ENCODE results near the gene DGKG. TPM values are rescaled to one million over a fixed set of nuclear protein-coding genes. Genes with fewer than 3 reads are reported as not detected.

DGKG gene
- total RNA-seq, 4 donors from 2014 or later: 1.2 to 13.7 (median 2.1) TPM

- intact Hi-C loops (cut with DNase I): no loop called here
- no peak for DNase-seq
- WGBS, 2 donors: 73 to 79% methylated on average over 5 to 8 of the region's 8 CpGs
- no peaks in the 10 kb centered on the region for H3K36me3 ChIP-seq
- H3K9me3 ChIP-seq: no peaks in the 10 kb centered on the region
- H3K4me3 ChIP-seq: no peak overlapping the region
- no peak overlapping the region for H3K27ac ChIP-seq
- H3K4me1 ChIP-seq: no peaks in the 10 kb centered on the region
- no peaks in the 10 kb centered on the region for H3K27me3 ChIP-seq
- TF ChIP-seq CTCF (IDR thresholded peaks at IDR 0.05): no peak
- no peak for TF ChIP-seq POLR2A (IDR thresholded peaks at IDR 0.05)
These were observed 233.9 kb downstream of the DGKG start for GRCh38 chr3:186128158-186128557.

- intact Hi-C loops (cut with DNase I): no loop called here
- Histone ChIP-seq H3K9me3 (no peaks in the 10 kb centered on the region), H3K4me3 (no peak overlapping the region), H3K27ac (no peak overlapping the region), H3K36me3 (no peaks in the 10 kb centered on the region), H3K4me1 (no peaks in the 10 kb centered on the region), H3K27me3 (no peaks in the 10 kb centered on the region)
- DNase-seq: no peak
- TF ChIP-seq POLR2A (IDR thresholded peaks at IDR 0.05) (no peak), CTCF (IDR thresholded peaks at IDR 0.05) (no peak)
- WGBS, 2 donors: 90 to 92% methylated on average over 7 of the region's 7 CpGs
These were observed 234.6 kb downstream of the DGKG start for GRCh38 chr3:186127463-186127862.

- Histone ChIP-seq H3K27me3 (peaks cover 0 to 3% (median 0%) of the 10 kb centered on the region in 4 donors), H3K4me1 (peaks cover 0 to 7% (median 0%) of the 10 kb centered on the region in 3 donors), H3K4me3 (no peak overlapping the region), H3K9me3 (no peaks in the 10 kb centered on the region), H3K36me3 (no peaks in the 10 kb centered on the region), H3K27ac (no peak overlapping the region)
- WGBS, 2 donors: 90 to 100% methylated on average over 2 of the region's 2 CpGs
- TF ChIP-seq CTCF (IDR thresholded peaks at IDR 0.05) (no peak), POLR2A (IDR thresholded peaks at IDR 0.05) (no peak)
- no peak for DNase-seq
- intact Hi-C loops (cut with DNase I): no loop called here
These were observed 236.9 kb downstream of the DGKG start for GRCh38 chr3:186125118-186125517.

GRCh38 chr3:186124592-186124991, 237.4 kb downstream of the DGKG start:
- intact Hi-C loops (cut with DNase I): no loop called here
- TF ChIP-seq POLR2A (IDR thresholded peaks at IDR 0.05): no peak
- no peak for TF ChIP-seq CTCF (IDR thresholded peaks at IDR 0.05)
- Histone ChIP-seq H3K27ac (no peak overlapping the region), H3K4me1 (peaks cover 0 to 7% (median 0%) of the 10 kb centered on the region in 3 donors), H3K36me3 (no peaks in the 10 kb centered on the region), H3K27me3 (peaks cover 0 to 6% (median 0%) of the 10 kb centered on the region in 4 donors), H3K9me3 (no peaks in the 10 kb centered on the region), H3K4me3 (no peak overlapping the region)
- DNase-seq: no peak
- 15 to 58% methylated on average over 4 to 5 of the region's 5 CpGs for WGBS, 2 donors

- intact Hi-C loops (cut with DNase I): no loop called here
- 69 to 72% methylated on average over 5 of the region's 5 CpGs for WGBS, 2 donors
- Histone ChIP-seq H3K4me1 (peaks cover 0 to 7% (median 0%) of the 10 kb centered on the region in 3 donors), H3K9me3 (no peaks in the 10 kb centered on the region), H3K27me3 (peaks cover 0 to 16% (median 0%) of the 10 kb centered on the region in 4 donors), H3K36me3 (no peaks in the 10 kb centered on the region), H3K27ac (no peak overlapping the region), H3K4me3 (no peak overlapping the region)
- no peak for DNase-seq
- no peak for TF ChIP-seq CTCF (IDR thresholded peaks at IDR 0.05)
- TF ChIP-seq POLR2A (IDR thresholded peaks at IDR 0.05): no peak
These were observed 239.0 kb downstream of the DGKG start for GRCh38 chr3:186123012-186123411.
